ENCODE measurements around the gene FBXO3. TPM values are rescaled to one million over a fixed set of nuclear protein-coding genes. Genes with fewer than 3 reads are reported as not detected.

FBXO3 gene
- total and polyA plus RNA-seq, 2 of the 13 experiments (the other 11 are each of a cell fraction or from before 2014, with no cell fraction given), result 20.4 to 27.6 TPM

GRCh38 chr11:33699515-33700062 lies 74.7 kb downstream of the FBXO3 start (continued):
- TF ChIP-seq, protein P1, sequence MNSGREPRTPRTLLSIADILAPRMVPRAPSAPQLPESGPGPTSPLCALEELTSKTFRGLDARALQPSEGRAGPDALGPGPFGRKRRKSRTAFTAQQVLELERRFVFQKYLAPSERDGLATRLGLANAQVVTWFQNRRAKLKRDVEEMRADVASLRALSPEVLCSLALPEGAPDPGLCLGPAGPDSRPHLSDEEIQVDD (CRISPR knock-in tag; IDR thresholded peaks at IDR 0.05; ENCODE audit: borderline replicate concordance), result no peak
- TF ChIP-seq ZNF18 (CRISPR knock-in tag; IDR thresholded peaks at IDR 0.05; ENCODE audit: insufficient replicate concordance) (no peak), ZFP1 (CRISPR knock-in tag; IDR thresholded peaks at IDR 0.05) (peak; percentile 55; the same call in 1 of the 2 replicates), ASH2L (IDR thresholded peaks at IDR 0.05; ENCODE audit: insufficient read length, low read depth, low read length) (peak; percentile 64), MLLT10 (CRISPR knock-in tag; IDR thresholded peaks at IDR 0.05) (no peak), ZNF530 (CRISPR knock-in tag; IDR thresholded peaks at IDR 0.05; ENCODE audit: low read depth) (no peak), REXO4 (CRISPR knock-in tag; IDR thresholded peaks at IDR 0.05; ENCODE audit: borderline replicate concordance) (no peak), SNAPC4 (CRISPR knock-in tag; IDR thresholded peaks at IDR 0.05) (no peak), STAT5B (CRISPR knock-in tag; IDR thresholded peaks at IDR 0.05) (no peak), ATF7 (IDR thresholded peaks at IDR 0.05) (no peak), ATF7 (CRISPR knock-in tag; IDR thresholded peaks at IDR 0.05) (no peak), ZNF747 (CRISPR knock-in tag; IDR thresholded peaks at IDR 0.05; ENCODE audit: borderline replicate concordance) (peak; percentile 70; the same call in 1 of the 2 replicates), DNMT1 (CRISPR knock-in tag; IDR thresholded peaks at IDR 0.05) (no peak), ZNF260 (CRISPR knock-in tag; IDR thresholded peaks at IDR 0.05; ENCODE audit: borderline replicate concordance, low read depth) (no peak), ZSCAN22 (CRISPR knock-in tag; IDR thresholded peaks at IDR 0.05) (no peak), PCBP2 (optimal IDR thresholded peaks at IDR 0.05; ENCODE audit: low read depth, low read length, poor library complexity, severe bottlenecking) (no peak), ZSCAN9 (CRISPR knock-in tag; IDR thresholded peaks at IDR 0.05; ENCODE audit: borderline replicate concordance) (peak; percentile 70; the same call in 1 of the 2 replicates), PTBP1 (IDR thresholded peaks at IDR 0.05; ENCODE audit: low read depth, low read length, poor library complexity, severe bottlenecking) (no peak), SMC3 (IDR thresholded peaks at IDR 0.05; ENCODE audit: low read length) (peak; percentile 20; the same call in 1 of the 2 replicates), EP300 (IDR thresholded peaks at IDR 0.05; ENCODE audit: low read depth in 2 of 2, low read length in 2 of 2) (peak; percentile 90), EP300 (CRISPR knock-in tag; IDR thresholded peaks at IDR 0.05; ENCODE audit: borderline replicate concordance) (peak; percentile 83), ZNF282 (IDR thresholded peaks at IDR 0.05; ENCODE audit: partially characterized antibody) (no peak), TAF1 (CRISPR knock-in tag; IDR thresholded peaks at IDR 0.05) (no peak)
- TF ChIP-seq, protein P2, sequence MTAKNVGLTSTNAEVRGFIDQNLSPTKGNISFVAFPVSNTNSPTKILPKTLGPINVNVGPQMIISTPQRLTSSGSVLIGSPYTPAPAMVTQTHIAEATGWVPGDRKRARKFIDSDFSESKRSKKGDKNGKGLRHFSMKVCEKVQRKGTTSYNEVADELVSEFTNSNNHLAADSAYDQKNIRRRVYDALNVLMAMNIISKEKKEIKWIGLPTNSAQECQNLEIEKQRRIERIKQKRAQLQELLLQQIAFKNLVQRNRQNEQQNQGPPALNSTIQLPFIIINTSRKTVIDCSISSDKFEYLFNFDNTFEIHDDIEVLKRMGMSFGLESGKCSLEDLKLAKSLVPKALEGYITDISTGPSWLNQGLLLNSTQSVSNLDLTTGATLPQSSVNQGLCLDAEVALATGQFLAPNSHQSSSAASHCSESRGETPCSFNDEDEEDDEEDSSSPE (CRISPR knock-in tag; IDR thresholded peaks at IDR 0.05), result no peak

Data from HepG2 (cell line).